AG10803 (cell line): ENCODE data around the gene PAK1.

Experiments
- DNase-seq: peaks from one replicate; pipeline ENCODE4 v3.0.0; 2010; ENCODE audit warnings: low read depth
- H3K4me3 ChIP-seq: 2 replicates; pipeline ENCODE4 v1.5.1; 2011; ENCODE audit warnings: mild to moderate bottlenecking, low read length, control low read depth
- TF ChIP-seq, protein P1 (sequence below): conservative IDR thresholded peaks from 2 replicates; pipeline ENCODE4 v1.5.1; 2011; ENCODE audit warnings: mild to moderate bottlenecking, low read length, control low read depth, inconsistent platforms

PAK1 gene

DNA sequence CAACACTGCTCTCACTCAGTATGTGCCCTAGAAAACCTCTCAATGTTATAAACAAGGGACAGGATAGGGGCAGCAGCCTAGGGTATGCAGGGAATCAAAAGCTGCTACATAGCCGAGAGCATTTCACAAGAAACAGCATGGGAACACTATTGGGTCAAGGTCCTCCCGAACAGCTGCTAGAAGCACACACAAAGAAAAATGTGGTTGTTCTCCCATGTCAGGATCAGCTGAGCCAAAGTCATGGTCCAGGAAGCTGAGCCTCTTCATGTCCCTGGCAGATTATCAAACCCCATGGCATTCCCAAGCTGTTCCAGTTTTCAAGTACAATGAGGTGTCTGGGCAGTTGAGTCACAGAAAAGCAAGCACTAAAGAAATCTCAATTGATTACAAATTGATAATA is 151.4 kb downstream of the PAK1 start:
- DNase-seq: peak; percentile 94
- TF ChIP-seq, protein P1, sequence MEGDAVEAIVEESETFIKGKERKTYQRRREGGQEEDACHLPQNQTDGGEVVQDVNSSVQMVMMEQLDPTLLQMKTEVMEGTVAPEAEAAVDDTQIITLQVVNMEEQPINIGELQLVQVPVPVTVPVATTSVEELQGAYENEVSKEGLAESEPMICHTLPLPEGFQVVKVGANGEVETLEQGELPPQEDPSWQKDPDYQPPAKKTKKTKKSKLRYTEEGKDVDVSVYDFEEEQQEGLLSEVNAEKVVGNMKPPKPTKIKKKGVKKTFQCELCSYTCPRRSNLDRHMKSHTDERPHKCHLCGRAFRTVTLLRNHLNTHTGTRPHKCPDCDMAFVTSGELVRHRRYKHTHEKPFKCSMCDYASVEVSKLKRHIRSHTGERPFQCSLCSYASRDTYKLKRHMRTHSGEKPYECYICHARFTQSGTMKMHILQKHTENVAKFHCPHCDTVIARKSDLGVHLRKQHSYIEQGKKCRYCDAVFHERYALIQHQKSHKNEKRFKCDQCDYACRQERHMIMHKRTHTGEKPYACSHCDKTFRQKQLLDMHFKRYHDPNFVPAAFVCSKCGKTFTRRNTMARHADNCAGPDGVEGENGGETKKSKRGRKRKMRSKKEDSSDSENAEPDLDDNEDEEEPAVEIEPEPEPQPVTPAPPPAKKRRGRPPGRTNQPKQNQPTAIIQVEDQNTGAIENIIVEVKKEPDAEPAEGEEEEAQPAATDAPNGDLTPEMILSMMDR: no peak
- no peak overlapping the region for H3K4me3 ChIP-seq

DNA sequence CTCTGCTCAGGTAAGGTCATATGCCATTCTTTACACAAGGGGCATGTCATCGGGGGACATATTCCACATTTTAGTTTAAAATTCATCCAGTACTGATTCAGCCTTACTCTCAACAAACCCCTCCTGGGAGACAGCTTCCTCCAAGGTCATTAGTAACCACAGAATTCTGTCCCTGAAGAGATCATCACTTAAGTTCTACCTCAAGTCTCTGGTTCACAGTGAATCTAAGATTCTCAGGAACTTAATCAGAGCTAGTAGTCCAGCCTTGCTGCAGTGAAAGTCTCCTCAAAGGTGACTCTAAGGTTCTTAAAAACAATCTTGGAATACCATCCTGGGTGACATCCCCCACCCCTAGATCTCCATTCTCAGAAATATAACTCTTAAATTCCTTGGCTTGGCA is 153.5 kb downstream of the PAK1 start:
- H3K4me3 ChIP-seq: no peak overlapping the region
- peak; percentile 49 for DNase-seq
- TF ChIP-seq, protein P1: no peak

DNA sequence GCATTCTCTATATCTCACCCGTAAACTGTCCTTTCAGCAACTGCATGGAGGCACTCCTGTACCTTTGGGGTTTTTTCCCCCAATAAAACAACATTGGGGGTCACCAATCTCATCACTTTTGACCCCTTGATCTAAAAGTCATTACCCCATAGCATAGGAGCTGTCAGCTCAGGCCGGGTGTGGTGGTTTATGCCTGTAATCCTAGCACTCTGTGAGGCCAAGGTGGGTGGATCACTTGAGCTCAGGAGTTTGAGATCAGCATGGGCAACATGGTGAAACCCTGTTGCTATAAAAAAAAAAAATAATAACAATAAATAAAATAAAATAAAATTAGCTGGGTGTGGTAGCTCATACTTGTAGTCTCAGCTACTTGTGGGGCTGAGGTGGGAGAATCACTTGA is 155.3 kb downstream of the PAK1 start:
- TF ChIP-seq, protein P1: no peak
- H3K4me3 ChIP-seq: no peak overlapping the region
- no peak for DNase-seq

DNA sequence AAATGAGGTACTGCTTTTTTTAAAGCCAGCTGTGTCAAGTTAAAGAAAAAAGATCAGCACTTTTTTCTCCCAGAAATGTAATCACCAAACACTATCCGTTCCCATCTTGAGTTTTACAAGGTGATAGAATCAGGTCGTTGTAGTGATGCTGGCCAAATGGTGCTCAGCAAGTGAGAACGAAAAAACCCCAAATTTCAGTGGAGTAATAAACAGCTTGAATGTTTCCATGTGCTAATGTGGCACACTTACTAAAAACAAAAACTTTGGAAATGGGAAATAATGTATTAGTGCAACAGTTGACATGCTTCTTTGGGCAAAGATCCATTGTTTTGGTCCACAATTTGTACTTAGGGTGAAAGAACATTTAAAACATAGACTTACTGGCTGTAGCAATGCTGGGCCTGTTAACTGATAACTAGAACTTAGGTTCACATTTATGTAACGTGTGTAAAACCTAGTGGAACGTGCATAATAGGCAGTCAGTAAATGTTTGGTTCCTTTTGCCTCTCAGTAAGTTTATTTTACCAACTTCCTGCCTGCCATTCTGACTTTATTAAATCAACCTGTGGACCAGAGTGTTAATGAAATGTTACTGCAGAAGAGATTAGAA is 157.1 kb downstream of the PAK1 start:
- TF ChIP-seq, protein P1: no peak
- peak; percentile 18 for DNase-seq
- no peak overlapping the region for H3K4me3 ChIP-seq

DNA sequence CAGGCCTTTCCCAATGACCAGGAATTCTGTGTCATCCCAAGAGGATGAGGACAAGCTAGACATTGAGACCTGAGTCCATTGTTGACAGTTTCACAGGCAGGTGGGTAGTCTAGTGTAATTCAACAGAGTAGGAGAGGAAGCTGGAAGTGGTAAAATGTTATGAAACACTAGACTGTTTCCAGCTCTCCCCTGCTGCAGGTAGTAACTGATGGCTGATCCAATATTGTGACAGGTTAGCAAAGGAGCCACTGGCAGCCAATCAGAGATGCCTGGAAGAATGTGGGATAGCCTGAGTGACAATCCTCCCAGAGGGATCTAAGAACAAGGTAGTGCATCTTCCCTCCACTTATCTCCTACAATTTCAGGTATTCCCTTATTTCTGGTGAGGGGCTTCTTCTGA is 161.8 kb downstream of the PAK1 start:
- H3K4me3 ChIP-seq: no peak overlapping the region
- DNase-seq: no peak
- TF ChIP-seq, protein P1: no peak

DNA sequence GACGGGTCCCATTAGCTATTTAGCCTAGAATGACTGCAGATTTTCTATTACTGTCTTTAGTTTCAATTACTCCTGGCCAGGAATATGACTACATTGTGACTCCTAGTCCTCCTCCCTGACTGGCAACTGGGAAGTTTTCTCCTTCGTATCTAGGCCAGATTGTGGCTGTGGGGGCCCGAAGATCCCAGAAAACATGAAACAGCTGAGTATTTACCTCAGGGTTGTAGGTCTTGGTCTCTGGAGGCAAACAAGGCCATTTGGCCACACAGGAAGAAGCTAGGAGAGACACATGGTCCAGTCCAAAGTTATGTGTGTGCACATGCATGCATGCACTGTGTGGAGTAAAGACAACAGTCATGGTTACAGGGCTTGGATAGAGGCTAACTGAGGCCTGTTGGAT is 162.2 kb downstream of the PAK1 start:
- H3K4me3 ChIP-seq: no peak overlapping the region
- TF ChIP-seq, protein P1: no peak
- no peak for DNase-seq

DNA sequence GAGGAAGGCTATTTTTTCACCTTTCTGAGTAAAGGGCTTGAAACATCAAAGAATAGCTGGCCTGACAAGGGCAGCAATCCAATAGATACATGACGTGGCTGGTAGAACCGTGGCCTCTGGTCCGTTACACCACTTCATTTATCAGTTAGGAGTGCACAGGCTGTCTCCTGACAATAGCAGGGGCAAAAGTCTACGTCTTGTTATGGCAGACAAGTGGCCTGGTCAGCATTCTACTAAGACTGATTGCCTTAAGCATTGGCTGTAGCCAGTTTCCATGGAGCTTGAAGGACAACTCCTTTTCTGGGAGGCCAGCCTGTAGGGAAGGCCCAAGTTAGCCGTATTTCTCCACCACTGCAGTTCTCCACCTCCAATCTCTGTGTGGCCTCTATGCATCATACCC is 163.2 kb downstream of the PAK1 start:
- TF ChIP-seq, protein P1: no peak
- DNase-seq: no peak
- H3K4me3 ChIP-seq: no peak overlapping the region
